Cerebellar nuclear complex (tissue), 1 donor: ENCODE measurements around the gene STAT5B.
A peak's percentile ranks its signal among the peaks of the same experiment; 100 is the strongest.
"Not testable (repeated sequence)": the region's sequence is repeated elsewhere in the genome, so short reads cannot be mapped to it uniquely, and the experiment has no call there.

Source experiments
- DNase-seq, 2 experiments: peaks; one replicate each; lab custom pipeline; 2025; lab: John Stamatoyannopoulos, UW

Gene STAT5B

GRCh38 chr17:42266918-42267766, 9.0 kb downstream of the STAT5B start:
- no peak for DNase-seq

- no peak for DNase-seq
Observed at GRCh38 chr17:42266462-42266861, 9.7 kb downstream of the STAT5B start.

- DNase-seq: not testable (repeated sequence)
Observed at GRCh38 chr17:42264366-42264765, 11.8 kb downstream of the STAT5B start.

DNA sequence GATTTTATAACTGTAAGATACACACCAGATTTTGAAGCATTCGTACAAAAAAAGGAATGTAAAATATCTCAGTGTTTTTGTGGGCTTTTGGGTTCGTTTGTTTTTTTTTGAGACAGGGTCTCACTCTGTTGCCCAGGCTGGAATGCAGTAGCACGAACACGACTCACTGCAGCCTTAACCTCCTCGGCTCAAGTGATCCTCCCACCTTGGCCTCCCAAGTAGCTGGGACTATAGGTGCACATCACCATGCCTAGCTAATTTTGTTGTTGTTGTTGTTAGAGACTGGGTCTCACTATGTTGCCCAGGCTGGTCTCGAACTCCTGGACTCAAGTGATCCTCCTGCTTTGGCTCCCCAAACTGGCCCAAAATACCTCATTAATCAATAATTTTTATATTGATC, 15.9 kb downstream of the STAT5B start:
- no peak for DNase-seq

DNA sequence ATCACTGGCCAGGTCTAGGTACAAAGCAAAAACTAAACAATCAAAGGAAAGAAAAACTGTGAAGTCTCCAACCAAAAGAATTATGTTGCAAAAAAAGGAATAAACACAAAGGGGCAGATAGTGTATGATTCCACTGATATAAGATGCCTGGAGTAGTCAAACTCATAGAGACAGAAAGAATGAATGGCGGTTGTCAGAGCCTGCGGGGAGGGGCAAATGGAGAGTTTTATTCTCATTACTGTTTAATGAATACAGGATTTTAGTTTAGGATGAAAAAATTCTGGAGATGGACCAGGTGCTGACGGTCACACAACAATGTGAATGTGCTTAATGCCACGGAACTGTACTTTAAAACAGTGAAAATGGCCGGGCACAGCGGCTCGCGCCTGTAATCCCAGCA, 20.7 kb downstream of the STAT5B start:
- DNase-seq: no peak

DNA sequence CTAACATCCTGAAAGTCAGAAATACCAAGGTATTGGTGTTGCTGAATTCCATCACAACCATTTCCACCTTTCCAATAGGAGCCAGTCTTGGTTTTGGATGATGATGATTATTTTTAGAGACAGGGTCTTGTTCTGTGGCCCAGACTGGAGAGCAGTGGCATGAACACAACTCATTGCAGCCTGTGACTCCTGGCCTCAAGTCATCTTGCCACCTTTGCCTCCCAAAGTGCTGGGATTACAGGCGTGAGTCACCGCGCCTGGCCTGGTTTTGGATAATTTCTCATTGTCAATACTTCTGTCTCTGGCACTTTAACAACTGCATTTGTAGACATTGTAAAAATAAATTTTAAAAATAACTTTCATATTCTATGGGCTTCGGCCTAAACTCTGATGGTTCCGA, 22.6 kb downstream of the STAT5B start:
- no peak for DNase-seq

GRCh38 chr17:42252597-42253550, 23.3 kb downstream of the STAT5B start:
- DNase-seq: peak in 1 of 2 experiments; percentile 49

DNA sequence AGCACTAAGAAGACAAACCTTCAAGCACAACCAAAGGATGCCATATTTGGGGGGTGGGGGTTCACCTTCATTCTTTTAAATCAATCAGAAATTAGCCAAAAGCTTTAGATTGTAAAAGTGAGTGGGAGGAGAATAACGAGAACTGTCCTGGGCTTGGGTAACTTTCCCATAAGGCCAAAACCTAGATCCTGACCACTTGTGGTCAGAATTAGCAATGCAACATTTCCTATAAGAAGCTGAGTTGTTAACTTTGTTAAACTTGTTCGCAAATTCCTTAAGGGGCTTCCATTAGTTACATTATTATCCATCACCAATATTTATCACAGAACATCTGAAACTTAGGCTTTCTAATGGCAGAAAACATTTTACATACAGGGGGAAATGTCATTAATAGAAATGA, 25.1 kb downstream of the STAT5B start:
- DNase-seq: no peak

GRCh38 chr17:42249681-42250446, 26.3 kb downstream of the STAT5B start:
- no peak for DNase-seq

DNA sequence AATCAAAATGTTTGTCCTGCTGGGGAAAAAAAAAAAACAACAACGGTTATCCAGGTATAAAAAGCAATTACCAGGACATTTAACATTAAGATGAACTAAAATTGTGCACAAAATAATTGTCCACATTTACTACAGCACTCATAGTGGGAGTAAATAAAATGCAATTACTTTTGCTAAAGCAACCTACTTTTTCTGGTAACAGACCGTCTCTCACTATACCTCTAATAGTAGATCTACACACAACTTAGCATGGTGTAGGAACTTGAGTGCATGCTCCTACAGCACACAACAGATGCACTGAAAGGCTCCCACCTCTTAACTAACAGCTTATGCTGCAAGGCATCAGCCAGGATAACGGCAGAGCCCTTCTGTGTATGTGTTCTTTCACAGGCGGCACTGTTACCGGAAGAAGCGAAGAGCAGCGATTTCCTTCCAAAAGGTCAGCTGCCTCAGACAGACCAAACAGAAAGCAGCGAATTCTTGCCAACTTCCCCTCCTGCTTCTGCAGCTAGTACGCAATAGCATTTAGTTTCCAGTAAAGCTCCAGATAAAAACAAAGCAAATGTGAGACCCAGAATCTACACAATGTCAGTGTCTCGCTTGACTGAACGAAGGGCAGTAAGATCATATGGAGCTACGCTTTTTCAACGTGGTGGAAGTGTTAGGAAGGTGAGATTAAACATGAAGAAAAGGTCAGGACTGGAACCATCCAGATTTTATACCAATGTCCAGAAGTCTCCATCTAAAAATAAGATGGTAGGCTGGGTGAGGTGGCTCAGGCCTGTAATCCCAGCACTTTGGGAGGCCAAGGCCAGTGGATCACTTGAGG, 27.6 kb downstream of the STAT5B start:
- DNase-seq: peak; percentile 94 to 97

GRCh38 chr17:42247734-42248133, 28.5 kb downstream of the STAT5B start:
- no peak for DNase-seq

DNA sequence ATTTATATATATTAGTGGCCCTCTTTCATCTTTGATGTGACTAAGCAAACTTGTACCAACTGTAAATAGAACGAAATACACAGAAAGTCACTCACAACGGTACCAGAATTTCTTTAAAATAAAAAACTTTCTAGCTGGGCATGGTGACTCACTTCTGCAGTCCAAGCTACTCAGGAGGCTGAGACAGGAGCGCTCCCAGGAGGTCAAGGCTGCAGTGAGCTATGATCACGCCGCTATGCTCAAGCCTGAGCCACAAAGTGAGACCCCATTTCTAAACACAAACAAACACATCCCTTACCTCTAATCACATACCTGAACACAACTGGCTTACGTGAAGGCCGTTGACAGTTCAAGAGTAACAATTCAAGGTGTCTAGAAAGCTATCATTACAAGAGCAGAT, 29.7 kb downstream of the STAT5B start:
- DNase-seq: no peak

DNA sequence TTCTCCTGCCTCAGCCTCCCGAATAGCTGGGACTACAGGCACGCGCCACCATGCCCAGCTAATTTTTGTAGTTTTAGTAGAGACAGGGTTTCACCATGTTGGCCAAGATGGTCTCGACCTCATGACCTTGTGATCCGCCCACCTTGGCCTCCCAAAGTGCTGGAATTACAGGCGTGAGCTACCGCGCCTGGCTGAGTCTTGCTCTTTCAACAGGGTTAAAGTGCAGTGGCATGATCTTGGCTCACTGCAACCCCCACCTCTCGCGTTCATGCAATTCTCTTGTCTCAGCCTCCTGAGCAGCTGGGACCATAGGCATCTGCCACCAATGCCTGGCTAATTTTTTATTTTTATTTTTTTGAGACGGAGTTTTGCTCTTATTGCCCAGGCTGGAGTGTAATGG, 31.0 kb downstream of the STAT5B start:
- not testable (repeated sequence) for DNase-seq

- DNase-seq: not testable (repeated sequence)
Observed at GRCh38 chr17:42244116-42244515, 32.1 kb downstream of the STAT5B start.

DNA sequence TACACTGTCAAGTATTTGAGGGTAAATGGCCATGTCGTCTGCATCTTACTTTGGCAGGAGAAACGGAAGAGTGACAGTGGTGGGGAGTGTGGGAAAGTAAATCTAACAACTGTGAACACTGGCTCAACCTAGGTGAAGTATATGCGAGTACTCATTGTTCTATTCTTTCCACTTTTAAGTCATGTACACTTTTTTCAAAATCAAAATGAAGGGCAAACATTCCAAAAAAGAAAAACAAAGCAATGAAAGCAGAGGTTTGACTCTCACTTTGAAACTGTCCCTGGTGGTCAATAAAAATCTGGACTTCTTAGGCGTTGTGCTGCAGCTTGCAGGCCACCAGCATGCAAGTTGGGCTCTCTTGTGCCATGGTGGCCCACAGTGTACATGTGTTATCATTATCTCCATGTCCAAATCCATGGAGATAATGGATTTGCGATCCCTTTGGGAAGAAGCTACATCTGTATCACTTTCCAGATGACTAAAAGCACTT, 32.7 kb downstream of the STAT5B start:
- no peak for DNase-seq

GRCh38 chr17:42241871-42242270, 34.3 kb downstream of the STAT5B start:
- no peak for DNase-seq

- DNase-seq: not testable (repeated sequence)
Observed at GRCh38 chr17:42240863-42241262, 35.3 kb downstream of the STAT5B start.

GRCh38 chr17:42240201-42240600, 36.0 kb downstream of the STAT5B start:
- no peak for DNase-seq

DNA sequence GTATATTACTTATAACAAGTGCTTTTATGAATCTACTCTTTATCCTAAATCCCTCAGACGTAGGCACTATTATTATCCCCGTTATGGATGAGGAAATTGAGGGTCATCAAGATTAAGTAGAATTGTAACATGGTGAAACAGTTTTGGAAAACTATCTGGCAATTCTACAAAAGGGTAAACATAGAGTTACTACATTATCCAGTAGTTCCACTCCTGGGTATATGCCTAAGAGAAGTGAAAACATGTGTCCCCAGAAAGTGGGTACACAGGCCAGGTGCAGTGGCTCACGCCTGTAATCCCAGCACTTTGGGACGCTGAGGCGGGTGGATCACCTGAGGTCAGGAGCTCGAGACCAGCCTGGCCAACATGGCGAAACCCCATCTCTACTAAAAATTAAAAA, 36.6 kb downstream of the STAT5B start:
- not testable (repeated sequence) for DNase-seq

- DNase-seq: no peak
Observed at GRCh38 chr17:42236760-42237159, 39.4 kb downstream of the STAT5B start.

DNA sequence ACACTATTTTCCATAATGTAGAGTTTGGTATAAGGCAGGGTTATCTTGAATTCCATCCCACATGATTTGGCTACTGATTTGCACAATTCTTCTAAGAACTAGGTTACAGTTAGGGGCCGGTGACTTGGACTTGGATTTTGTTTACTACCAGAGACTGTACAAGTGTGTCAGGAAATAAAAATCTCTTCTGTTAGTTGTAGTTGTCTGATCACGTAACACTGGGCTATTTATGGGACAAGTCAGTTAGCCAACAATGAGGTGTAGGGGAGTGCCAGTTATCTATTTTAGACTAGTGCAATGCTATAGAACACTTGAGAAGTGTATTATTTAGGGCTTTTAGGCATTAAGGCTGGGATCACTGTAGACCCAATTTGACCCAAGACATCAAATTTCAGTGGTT, 42.2 kb downstream of the STAT5B start:
- no peak for DNase-seq
